ENCODE measurements around the gene ROR2. TPM values are rescaled to one million over a fixed set of nuclear protein-coding genes. Genes with fewer than 3 reads are reported as not detected.
A peak's percentile ranks its signal among the peaks of the same experiment; 100 is the strongest.

ROR2 gene
- polyA plus RNA-seq, 6 donors from 2014 or later = 0.05 TPM; not detected in 5

DNA sequence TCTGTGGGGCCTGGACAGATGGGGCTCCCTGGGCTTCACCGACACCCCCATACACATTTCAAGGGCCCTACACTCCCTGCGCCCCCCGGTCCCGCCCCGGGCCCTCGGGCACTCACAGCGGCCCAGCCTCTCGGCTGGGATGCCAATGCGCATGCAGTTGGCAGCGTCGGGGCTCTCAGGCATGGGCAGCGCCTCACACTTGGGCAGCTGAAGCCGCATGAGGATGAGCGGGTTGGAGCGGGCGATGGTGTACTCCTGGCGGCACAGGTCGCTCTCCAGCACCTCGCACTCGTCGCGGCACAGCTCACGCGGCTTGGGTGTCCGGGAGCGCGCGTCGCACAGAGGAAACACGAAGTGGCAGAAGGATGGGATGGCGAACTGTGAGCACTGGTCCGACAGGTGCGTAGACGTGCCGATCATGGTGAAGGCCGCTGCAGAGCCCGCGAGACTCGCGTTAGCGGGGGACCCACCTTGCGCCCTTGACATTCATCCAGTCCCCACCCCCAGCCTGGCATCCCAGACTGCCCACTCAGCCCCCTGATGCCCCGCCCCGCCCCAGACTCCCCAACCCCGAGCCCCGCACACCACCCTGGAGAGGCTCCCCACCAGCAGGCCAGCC is 216.9 kb downstream of the ROR2 start:
- ATAC-seq (ENCODE audit: low read depth in 2 of 2) (no peak), DNase-seq (no peak)
- peaks cover 7 to 23% (median 14%) of the 10 kb centered on the region in 3 donors for H3K27me3 Mint-ChIP-seq
- H3K4me1 Mint-ChIP-seq = no peaks in the 10 kb centered on the region
- no peaks in the 10 kb centered on the region for H3K9me3 Mint-ChIP-seq
- H3K27ac Mint-ChIP-seq = no peak overlapping the region
- H3K36me3 Mint-ChIP-seq = no peaks in the 10 kb centered on the region
- H3K4me3 Mint-ChIP-seq = no peak overlapping the region

- Mint-ChIP-seq H3K9me3 (no peaks in the 10 kb centered on the region), H3K36me3 (no peaks in the 10 kb centered on the region), H3K27me3 (peaks cover 7 to 20% (median 14%) of the 10 kb centered on the region in 3 donors), H3K4me1 (no peaks in the 10 kb centered on the region), H3K4me3 (no peak overlapping the region), H3K27ac (peak overlapping the region in 1 of 6 donors; percentile 68)
- ATAC-seq (ENCODE audit: low read depth in 2 of 2) = no peak
- DNase-seq = no peak
Observed at GRCh38 chr9:91732187-91733005, 217.6 kb downstream of the ROR2 start.

GRCh38 chr9:91730806-91731205 is 219.2 kb downstream of the ROR2 start:
- Mint-ChIP-seq H3K9me3 (no peaks in the 10 kb centered on the region), H3K36me3 (no peaks in the 10 kb centered on the region), H3K4me3 (no peak overlapping the region), H3K27ac (no peak overlapping the region), H3K27me3 (peaks cover 0 to 16% (median 0%) of the 10 kb centered on the region in 3 donors), H3K4me1 (no peaks in the 10 kb centered on the region)
- ATAC-seq (ENCODE audit: low read depth in 2 of 2) = no peak
- DNase-seq = no peak

- Mint-ChIP-seq H3K36me3 (no peaks in the 10 kb centered on the region), H3K27me3 (peaks cover 0 to 14% (median 0%) of the 10 kb centered on the region in 3 donors)
Observed at GRCh38 chr9:91729558-91729842, 220.5 kb downstream of the ROR2 start.

GRCh38 chr9:91727972-91728371 is 222.1 kb downstream of the ROR2 start:
- DNase-seq (no peak), ATAC-seq (ENCODE audit: low read depth in 2 of 2) (no peak)
- no peaks in the 10 kb centered on the region for H3K36me3 Mint-ChIP-seq
- H3K27me3 Mint-ChIP-seq = peaks cover 0 to 11% (median 0%) of the 10 kb centered on the region in 3 donors
- no peaks in the 10 kb centered on the region for H3K4me1 Mint-ChIP-seq
- no peak overlapping the region for H3K4me3 Mint-ChIP-seq
- H3K9me3 Mint-ChIP-seq = no peaks in the 10 kb centered on the region
- H3K27ac Mint-ChIP-seq = no peak overlapping the region

More at GRCh38 chr9:91729558-91729842, 220.5 kb downstream of the ROR2 start:
- ATAC-seq (ENCODE audit: low read depth in 2 of 2) (no peak), DNase-seq (no peak)
- Mint-ChIP-seq H3K4me1 (no peaks in the 10 kb centered on the region), H3K9me3 (no peaks in the 10 kb centered on the region), H3K4me3 (no peak overlapping the region), H3K27ac (no peak overlapping the region)

- H3K36me3 Mint-ChIP-seq = no peaks in the 10 kb centered on the region
- ATAC-seq (ENCODE audit: low read depth in 2 of 2) (peak; percentile 70 to 72), DNase-seq (peak; percentile 25)
- H3K4me3 Mint-ChIP-seq = no peak overlapping the region
- peak overlapping the region in 1 of 6 donors; percentile 44 for H3K27ac Mint-ChIP-seq
- no peaks in the 10 kb centered on the region for H3K9me3 Mint-ChIP-seq
- no peaks in the 10 kb centered on the region for H3K4me1 Mint-ChIP-seq
- peaks cover 0 to 11% (median 0%) of the 10 kb centered on the region in 3 donors for H3K27me3 Mint-ChIP-seq
Observed at GRCh38 chr9:91727316-91727861, 222.6 kb downstream of the ROR2 start.

GRCh38 chr9:91726406-91727100 is 223.5 kb downstream of the ROR2 start:
- no peaks in the 10 kb centered on the region for H3K36me3 Mint-ChIP-seq
- DNase-seq = no peak
- no peak for ATAC-seq (ENCODE audit: low read depth in 2 of 2)
- no peak overlapping the region for H3K4me3 Mint-ChIP-seq
- H3K9me3 Mint-ChIP-seq = no peaks in the 10 kb centered on the region
- peaks cover 0 to 11% (median 0%) of the 10 kb centered on the region in 3 donors for H3K27me3 Mint-ChIP-seq
- H3K4me1 Mint-ChIP-seq = no peaks in the 10 kb centered on the region
- peak overlapping the region in 1 of 6 donors; percentile 27 for H3K27ac Mint-ChIP-seq

- Mint-ChIP-seq H3K4me3 (no peak overlapping the region), H3K36me3 (no peaks in the 10 kb centered on the region), H3K27ac (no peak overlapping the region), H3K27me3 (peaks cover 0 to 11% (median 0%) of the 10 kb centered on the region in 3 donors), H3K9me3 (no peaks in the 10 kb centered on the region), H3K4me1 (peaks cover 0 to 8% (median 4%) of the 10 kb centered on the region in 3 donors)
- DNase-seq (no peak), ATAC-seq (ENCODE audit: low read depth in 2 of 2) (no peak)
Observed at GRCh38 chr9:91725651-91726050, 224.4 kb downstream of the ROR2 start.

GRCh38 chr9:91724609-91725505 is 225.2 kb downstream of the ROR2 start:
- H3K4me3 Mint-ChIP-seq = no peak overlapping the region
- H3K27ac Mint-ChIP-seq = peak overlapping the region in 1 of 6 donors; percentile 98
- DNase-seq (no peak), ATAC-seq (ENCODE audit: low read depth in 2 of 2) (no peak)
- H3K4me1 Mint-ChIP-seq = peaks cover 0 to 15% (median 7%) of the 10 kb centered on the region in 3 donors
- H3K9me3 Mint-ChIP-seq = no peaks in the 10 kb centered on the region
- peaks cover 0 to 11% (median 0%) of the 10 kb centered on the region in 3 donors for H3K27me3 Mint-ChIP-seq
- H3K36me3 Mint-ChIP-seq = no peaks in the 10 kb centered on the region

DNA sequence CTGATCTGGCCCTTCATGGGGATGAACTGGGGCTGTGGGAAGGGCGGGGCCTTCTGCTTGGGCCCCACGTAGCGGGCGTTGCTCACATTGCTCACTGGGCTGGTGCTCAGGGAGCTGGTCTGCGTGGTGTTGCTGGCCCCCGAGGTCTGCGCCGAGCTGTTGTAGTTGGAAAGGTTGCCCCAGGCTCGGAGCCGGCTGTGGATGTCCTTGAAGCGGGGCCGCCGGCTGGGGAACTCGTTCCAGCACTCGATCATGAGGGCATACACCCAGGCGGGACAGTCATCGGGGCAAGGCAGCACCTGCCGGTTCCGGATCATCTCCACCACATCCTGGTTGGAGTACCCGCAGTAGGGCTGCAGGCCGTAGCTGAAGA is 226.0 kb downstream of the ROR2 start:
- Mint-ChIP-seq H3K27me3 (peaks cover 0 to 11% (median 0%) of the 10 kb centered on the region in 3 donors), H3K9me3 (no peaks in the 10 kb centered on the region), H3K4me3 (peak overlapping the region in 1 of 8 donors; percentile 42), H3K27ac (peak overlapping the region in 2 of 6 donors; percentile 15 to 54), H3K4me1 (peaks cover 0 to 20% (median 12%) of the 10 kb centered on the region in 3 donors), H3K36me3 (no peaks in the 10 kb centered on the region)
- DNase-seq = no peak
- ATAC-seq (ENCODE audit: low read depth in 2 of 2) = no peak

DNA sequence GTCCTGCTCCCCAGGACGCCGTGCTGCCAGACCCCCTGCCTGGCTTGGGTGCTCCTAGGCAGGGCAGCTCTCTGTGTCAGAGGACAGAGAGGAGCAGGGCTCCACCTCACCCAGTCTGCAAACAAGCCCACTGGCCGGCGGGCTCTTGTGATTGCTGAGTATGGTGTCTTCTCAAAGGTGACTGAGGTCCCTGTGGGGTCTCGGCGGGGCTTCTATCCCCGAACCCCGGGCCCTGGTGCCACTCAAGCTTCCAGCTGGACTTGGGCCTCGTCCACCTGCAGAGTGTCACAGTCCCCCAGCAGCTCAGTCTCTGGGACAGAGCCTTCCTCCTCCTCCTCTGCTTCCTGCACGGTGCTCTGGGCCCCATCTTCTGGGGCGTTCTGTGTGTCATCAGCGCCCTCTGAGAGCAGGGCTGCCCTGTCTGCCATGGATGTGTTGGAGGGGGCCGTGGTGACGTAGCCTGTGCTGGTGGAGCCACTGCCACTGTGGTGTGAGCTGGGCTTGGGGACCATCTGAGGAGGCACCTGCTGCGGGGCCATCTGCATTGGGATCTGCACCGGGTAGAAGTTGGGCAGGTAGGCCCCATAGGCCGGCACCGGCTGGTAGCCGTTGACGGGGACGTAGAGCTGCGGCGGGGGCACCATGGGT is 226.5 kb downstream of the ROR2 start:
- no peaks in the 10 kb centered on the region for H3K9me3 Mint-ChIP-seq
- H3K36me3 Mint-ChIP-seq = no peaks in the 10 kb centered on the region
- H3K4me1 Mint-ChIP-seq = peaks cover 0 to 20% (median 12%) of the 10 kb centered on the region in 3 donors
- DNase-seq (no peak), ATAC-seq (ENCODE audit: low read depth in 2 of 2) (no peak)
- H3K27ac Mint-ChIP-seq = peak overlapping the region in 1 of 6 donors; percentile 54
- no peak overlapping the region for H3K4me3 Mint-ChIP-seq
- peaks cover 0 to 11% (median 0%) of the 10 kb centered on the region in 3 donors for H3K27me3 Mint-ChIP-seq

All from naive B cell (primary cell).